OCI-M2 (cell line): ENCODE data around the gene MVD.

Source experiments
- DNase-seq: peaks from one replicate; lab custom pipeline; 2025; ENCODE audit not compliant: unreplicated experiment; lab: John Stamatoyannopoulos, UW

MVD gene

GRCh38 chr16:88656291-88656980, 6.5 kb downstream of the MVD start:
- no peak for DNase-seq

DNA sequence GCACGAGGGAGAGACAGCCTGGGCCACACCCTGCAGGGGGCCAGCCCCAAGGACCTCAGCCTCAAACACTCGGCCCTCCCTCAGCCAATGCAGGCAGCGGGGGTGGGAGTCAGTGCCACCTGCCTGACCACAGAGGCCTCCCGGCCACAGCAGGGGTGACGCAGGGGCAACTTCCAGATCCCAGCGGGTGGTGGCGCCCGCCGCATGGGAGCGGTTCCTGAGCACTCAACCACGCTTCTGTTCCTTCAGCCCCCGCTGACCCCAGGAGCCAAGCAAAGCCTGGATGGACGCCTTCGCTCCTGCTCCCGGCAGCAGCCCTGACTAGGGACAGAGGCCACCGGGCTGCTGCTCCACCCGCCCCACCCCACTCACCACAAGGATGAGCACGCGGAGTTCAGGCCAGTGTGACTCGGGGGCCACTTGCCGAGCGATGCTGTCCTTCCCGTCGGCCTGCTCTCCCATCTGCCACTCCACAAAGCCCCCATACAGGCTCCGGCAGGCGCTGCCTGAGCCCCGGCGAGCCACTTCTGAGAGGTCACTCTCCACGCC, 7.1 kb downstream of the MVD start:
- DNase-seq: no peak

- DNase-seq: no peak
Observed at GRCh38 chr16:88655053-88655732, 7.7 kb downstream of the MVD start.

GRCh38 chr16:88654363-88655052, 8.4 kb downstream of the MVD start:
- no peak for DNase-seq

DNA sequence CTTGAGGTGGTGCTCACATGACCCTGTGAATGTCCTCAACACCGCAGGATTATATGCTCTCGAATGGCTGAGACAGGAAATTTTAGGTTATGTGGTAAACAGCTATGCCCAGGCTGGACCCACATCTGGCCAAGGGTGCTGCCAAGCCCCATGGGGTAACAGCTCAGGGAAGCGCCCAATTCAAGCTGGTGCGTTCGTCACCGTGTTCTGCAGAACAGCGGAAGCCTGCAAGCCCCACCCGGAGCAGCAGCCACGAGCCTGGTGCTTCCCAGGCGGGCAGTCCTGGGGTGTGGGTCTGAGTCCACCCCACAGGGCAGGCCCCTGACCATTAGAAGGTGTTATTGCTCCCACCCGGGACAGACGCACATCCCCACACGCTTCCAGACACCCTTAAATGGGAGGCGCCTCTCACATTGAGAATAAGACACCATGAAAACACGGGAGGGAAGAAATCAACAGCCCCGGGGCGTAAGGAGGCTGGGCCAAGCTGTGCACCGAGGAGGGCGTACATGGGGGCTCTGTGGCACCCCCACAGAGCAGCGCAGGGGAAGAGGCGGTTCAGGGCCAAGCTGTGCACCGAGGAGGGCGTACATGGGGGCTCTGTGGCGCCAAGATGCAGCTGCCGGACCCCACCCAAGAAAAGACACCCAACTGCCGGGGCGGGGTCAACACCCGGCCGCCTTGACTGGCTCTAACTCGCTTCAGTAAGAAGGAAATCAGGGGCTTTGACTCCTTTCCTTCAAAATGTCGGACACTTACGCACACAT, 9.1 kb downstream of the MVD start:
- no peak for DNase-seq

- no peak for DNase-seq
Observed at GRCh38 chr16:88653101-88653500, 9.8 kb downstream of the MVD start.

DNA sequence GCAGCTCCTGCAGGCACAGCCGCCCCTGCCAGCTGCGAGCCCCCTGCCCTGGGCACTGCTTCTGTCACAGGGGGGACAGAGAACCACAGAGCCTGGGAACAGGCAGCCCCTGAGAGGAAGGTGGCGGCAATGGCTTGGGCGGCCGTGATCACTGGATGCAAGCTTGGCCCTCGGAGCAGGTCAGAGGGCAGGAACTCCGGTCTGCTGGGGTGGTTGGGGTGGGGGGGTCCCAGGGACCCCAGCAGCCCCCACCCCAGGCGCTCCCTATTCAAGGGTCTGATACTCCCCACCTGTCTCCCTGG, 10.2 kb downstream of the MVD start:
- DNase-seq: no peak

DNA sequence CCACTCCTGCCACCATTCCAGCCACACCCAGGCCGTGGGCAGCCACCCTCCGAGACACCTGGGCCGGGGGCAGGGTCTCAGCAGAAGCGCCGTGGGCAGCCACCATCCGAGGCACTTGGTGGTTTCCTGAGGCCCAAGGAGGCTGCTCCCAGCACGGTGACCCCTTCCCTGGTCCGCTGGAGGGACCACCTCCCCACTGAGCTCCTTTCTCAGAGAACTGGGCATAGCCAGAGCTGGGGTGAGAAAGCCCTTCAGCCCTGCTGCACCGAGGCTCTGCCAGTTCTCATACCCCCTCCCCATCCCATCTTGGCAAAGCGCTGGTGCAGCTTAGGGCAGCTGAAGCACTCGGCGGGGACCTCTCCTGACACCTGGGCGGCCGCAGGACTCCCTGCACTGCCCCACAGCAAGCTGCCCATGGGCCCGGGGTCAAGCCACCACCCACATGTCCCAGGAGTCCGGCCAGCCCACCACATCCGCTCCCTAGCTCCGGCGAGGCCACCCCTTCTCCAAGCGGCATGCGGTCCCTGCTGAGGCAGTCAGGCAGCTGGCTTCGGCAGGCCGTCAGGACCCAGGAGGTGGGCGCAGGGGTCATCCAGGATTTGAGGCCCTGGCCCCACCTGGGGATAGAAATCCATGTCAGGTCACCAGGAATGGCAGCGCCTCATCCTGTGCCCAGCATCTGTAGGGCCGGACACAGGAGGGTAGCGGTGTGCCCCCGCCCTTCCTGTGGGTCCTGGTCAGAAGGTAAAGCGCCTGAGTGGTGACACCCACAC, 10.7 kb downstream of the MVD start:
- no peak for DNase-seq

DNA sequence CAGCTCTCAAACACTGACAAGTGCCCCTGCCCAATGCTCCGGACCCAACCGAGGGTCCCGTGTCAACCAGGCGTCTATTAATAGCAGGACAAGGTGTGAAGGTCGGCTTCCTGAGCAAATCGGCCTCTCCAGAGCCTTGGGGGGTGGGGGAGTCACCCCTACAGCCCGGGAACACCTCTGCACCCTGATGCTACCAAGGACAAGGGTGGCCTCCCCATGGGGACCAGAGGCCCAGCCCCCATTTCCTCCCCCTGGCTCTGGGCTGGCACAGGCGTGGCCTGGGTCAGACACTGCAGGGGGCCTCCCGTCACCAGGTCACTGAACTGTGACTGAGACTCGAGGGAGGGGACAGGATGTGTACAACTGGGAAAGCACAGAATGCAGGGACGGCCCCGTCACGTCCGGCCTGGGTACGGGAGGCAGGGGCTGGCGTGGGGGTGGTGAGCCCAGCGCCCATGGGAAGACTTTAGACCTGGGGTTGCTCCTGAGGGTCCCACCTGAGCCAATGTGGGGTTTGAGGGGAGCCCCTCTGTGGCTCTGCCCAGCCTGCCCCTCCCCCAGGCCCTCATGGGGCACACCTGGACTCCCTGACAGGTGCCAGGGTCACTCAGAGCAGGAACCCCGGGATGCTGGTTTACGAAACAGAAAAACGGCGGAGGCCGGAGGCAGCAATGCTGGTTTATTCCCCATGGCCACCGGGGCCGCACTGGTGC, 11.5 kb downstream of the MVD start:
- no peak for DNase-seq

GRCh38 chr16:88650749-88651275, 12.1 kb downstream of the MVD start, which contains the start of gene CYBA:
Gene CYBA (minus strand): TSS chr16:88651053. CDS start chr16:88651013, 40 bp downstream.
- peak; percentile 44 for DNase-seq

DNA sequence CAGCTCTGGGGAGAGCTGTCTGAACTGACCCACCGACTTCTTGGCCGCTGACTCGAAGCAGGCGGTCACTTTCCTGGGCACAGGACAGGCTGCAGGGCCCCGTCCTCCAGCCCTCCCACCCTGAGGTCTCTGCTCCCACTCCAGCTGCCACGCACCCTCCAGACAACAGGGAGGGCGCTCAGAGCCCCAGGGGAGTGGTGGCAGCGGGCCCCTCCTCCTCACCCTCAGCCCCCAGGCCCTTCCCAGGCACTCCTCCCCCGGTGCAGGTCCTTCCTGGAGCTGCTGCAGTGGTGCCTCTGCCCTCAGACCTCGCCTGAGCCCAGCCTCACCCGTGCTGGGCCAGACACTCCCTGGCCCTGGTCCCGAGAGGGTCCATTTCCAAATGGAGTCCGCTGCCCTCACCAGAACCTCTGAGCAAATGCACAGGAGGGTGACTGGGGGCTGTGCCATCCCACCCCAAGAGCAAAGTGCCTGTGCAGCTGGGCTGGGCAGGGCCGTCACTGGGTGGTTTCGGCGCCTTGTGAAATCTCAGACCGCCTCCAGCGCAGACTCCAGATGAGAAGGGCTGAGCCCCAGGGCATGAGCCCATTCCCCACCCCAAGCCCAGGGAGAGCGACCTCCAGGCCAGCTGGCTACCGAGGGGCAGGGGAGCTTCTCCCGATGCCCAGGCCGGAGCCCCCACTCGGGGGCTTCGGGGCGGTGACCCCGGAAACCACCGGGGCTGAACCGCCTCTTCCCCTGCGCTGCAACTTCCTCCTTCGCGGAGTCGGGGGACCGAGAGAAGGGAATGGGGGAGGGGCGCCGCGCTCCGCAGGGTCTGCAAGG, 12.8 kb downstream of the MVD start:
- no peak for DNase-seq

DNA sequence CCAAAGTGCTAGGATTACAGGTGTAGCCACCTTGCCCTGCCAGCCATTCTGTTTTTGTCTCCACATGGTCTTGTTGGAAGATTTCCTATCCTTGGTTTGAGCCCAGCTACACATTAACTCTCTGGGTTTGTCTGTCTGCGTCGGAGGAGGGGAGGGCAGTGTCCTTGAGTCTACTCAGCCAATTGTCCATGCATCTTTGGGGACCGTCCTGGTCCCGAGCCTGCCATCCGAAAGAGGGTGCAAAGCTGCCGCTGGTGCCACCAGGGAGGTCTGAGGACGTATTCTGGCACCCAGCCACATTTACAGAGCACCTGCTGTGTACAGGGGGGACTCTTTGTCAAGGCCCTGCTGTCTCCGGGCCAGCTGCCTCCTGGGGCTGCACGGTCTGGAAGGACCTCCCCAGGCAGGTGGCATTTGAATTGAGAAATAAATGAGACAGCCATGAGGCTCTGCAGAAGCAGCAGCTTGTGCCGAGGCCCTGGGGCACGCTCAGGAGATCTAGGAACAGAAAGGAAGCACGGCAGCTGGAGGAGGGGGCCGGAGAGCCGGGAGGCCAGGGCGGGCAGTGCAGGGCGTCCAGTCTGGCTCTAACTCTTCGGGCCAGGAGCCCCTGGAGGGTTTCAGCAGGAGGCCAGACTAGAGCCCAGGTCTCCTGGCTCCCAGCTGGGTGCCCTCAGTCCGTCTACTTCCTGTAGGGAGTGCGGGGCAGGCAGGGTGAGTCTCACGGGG, 13.5 kb downstream of the MVD start:
- DNase-seq: no peak

DNA sequence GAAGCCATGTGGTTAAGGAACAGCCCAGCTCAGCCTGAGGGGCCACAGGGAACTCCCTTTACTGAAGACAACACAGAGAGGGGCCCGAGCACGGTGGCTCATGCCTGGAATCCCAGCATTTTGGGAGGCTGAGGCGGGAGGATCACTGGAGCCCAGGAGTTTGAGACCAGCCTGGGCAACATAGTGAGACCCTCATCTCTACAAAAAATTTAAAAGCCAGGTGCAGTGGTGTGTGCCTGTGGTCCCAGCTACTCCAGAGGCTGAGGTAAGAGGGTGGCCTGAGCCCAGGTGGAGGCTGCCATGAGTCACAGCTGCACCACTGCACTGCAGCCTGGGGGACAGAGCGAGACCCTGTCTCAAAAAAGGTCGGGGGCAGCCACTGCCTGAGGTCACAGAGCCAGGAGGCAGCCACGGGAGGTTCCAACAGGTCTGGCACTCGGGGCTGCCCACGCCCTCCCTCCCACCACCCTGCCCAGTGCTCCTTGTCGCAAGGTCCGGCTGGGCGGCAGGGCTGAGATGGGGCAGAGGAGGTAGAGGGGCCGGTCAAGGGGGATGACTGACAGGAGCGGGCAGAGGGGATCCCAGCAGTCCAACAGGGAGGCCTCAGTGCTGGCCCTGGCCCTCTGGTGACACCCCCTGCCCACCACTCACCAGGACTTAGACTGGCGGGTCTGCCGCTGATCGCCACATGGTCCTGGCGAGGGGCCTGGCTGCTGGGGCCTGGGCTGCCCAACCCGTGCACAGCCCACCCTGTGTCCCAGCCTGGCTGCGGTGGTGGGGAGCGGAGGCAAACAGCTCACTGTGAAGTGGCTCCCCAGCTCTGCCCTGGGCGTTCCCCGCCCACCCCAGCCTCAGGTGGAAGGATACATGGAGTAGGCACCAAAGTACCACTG, 15.5 kb downstream of the MVD start:
- DNase-seq: no peak

DNA sequence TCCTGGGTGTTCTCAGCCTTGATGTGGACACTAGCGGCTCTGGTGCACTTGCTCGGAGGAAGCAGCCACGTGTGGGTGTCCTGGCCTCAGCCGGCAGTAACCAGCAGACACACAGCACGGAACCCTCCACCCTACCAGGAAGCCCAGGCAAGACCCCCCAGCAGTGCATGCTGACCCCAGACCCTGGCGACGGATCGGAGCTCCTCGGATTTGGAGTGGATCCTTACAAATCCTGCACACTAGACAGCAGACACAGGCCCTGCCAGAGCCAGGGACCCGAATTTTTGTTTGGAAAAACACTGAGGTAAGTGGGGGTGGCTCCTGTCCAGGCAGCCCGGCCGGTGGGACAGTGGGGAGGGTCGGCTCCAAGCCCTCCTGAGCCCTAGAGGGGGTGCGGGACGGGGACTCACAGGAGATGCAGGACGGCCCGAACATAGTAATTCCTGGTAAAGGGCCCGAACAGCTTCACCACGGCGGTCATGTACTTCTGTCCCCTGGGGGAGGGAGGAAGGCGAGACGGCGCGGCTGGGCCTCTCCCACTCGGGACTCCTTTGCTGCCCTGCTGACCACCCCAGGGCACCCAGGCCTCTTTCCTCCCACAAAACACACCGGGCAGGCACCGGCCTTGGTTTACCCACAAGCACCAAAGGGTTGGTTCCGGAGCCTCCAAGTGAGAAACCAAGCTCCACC, 16.4 kb downstream of the MVD start:
- no peak for DNase-seq

- DNase-seq: no peak
Observed at GRCh38 chr16:88645941-88646340, 16.9 kb downstream of the MVD start.

DNA sequence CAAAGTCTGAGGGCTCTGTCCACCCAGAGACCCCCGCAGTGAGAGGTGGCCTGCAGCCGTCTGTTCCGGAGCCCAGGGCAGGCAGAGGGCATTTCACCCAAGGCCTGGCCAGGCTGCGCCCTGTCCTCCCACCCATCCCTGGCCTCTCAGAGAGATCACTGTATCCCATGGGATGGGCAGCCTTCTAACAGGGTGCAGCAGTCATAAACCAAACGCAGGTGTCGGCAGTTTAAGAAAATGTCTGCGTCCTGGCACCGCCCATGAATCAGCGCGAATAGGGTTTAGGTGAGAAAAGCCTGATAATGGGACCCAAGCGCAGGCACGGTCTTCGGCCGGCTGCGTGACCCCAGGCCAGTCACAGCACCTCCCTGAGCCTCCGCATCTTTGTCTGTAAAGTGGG, 17.4 kb downstream of the MVD start:
- DNase-seq: no peak

DNA sequence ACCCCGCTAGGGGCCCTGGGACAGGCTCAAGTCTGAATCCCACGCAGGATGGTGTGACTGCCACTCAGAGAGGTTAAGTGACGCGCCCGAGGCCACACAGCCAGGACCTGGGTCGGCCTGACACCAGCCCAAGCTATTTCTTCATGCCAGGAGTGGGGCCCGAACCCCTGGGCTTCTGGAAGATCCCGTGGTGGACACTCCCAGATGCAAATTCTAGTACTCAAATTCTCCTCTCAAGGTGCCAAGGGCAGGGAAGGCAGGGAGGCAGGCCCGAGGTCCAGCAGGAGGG, 19.3 kb downstream of the MVD start:
- no peak for DNase-seq
